CD4-positive, alpha-beta T cell treated with Interleukin-21 for 1 hour (primary cell): Measurements from ENCODE around the gene NT5C3A.
"Not testable (repeated sequence)": the region's sequence is repeated elsewhere in the genome, so short reads cannot be mapped to it uniquely, and the experiment has no call there.

ENCODE experiments used
- DNase-seq: peaks from one replicate; pipeline ENCODE4 v3.0.0-alpha.2; 2020

The NT5C3A gene

GRCh38 chr7:33039903-33040292 lies 22.7 kb downstream of the NT5C3A start:
- no peak for DNase-seq

GRCh38 chr7:33039257-33039902 lies 23.2 kb downstream of the NT5C3A start:
- DNase-seq = peak; percentile 37

DNA sequence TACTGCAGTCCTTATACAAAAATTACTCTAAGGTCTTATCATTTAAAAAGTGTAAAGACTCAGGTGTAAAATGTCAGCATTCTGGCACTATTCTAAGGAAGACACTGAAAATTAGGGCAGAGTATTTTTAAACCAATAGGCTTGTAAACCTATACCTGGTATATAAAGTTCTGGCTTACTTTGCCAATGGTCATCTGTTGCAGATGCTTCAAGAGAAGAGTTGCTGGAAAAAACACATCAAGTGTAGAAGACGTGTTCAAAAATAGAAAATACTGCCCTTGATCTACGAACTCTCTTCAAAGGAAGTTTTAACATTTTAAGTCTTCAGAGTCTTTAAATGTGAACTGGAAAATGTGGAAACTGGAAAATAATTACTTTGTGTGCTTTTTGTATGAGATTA lies 23.9 kb downstream of the NT5C3A start:
- no peak for DNase-seq

DNA sequence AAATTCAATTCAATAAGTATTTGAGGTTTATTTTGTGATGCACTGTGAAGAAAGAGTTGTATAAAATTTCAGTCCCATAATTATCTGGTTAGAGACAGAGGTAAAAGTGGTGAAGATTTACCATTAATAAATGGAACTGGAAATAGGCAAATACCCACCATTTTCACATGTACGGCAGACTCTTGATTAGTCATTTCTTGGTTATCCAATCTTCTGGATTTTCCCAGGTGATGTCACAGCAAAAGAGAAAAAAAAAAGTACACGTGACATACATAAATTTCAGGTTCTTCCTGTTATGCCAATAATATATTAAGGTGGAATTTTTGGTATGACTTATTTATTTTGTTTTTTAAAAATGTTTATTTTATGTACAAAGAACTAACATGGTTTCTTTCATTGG lies 26.8 kb downstream of the NT5C3A start:
- DNase-seq = no peak

DNA sequence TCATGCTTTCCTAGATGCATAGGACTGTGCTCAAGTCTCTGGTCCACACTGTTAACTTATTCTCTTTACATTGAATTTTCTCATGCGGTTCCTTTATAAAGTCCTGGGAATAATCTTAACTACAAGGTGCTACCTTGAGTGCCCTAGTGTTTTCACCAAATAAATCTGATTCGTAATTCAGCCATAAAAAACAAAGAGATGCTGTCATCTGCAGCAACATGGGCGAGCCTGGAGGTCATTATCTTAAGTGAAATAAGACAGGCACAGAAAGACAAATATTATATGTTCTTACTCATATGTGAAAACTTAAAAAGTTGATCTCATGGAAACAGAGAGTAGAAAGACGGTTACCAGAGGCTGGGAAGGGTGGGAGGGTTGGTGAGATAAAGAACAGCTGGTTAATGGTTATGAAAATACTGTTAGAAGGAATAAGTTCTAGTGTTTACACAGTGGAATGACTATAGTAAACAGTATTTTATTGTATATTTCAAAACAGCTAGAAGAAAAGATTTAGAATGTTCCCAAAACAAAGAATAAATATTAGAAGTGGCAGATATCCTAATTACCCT lies 38.3 kb downstream of the NT5C3A start:
- no peak for DNase-seq

DNA sequence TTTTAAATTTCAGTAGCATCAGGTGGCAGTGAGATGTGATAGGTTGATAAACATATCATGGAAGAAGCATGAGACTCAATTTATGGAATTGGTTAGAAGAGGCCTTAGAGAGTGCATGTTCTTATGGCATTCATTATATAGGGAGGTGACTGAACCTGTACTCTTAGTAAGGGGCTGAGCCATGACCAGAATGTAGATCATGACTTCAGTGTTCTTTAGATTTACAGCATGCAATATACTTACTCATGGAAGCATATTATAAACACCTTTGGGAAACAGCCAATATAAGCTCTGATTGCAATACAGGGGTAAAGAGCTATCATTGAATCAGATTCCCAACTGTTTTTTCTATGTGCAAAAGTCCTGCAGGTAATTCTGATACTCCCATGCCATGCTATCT lies 50.2 kb downstream of the NT5C3A start:
- DNase-seq = no peak

GRCh38 chr7:33009734-33010133 lies 52.8 kb downstream of the NT5C3A start:
- DNase-seq = no peak

GRCh38 chr7:33005690-33006089 lies 56.9 kb downstream of the NT5C3A start:
- DNase-seq = not testable (repeated sequence)

- not testable (repeated sequence) for DNase-seq
Observed at GRCh38 chr7:33005193-33005592, 57.4 kb downstream of the NT5C3A start.

DNA sequence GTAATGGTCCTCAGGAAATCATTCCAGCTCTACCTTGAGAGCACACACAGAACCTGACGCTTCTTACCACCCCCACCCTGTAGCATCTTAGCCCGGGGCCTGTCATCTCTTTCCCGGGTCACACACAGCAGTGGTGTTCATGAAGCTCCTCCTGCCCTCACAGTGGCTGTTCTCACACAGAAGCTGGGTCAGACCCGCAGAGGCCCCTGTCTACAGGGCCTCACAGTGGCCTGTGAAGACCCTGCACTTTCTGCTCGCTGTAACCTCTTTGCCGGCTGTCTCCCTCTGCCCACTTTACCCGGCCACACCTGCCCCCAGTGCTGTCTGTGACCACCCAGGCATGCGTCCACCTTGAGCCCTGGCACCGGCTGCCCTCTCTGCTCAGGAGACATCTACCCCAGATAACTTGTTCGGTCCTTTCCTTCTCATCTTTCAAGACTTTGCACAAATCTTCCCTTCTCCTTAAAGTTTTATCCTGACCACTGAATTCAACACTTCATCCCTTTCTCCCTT lies 58.4 kb downstream of the NT5C3A start:
- DNase-seq = not testable (repeated sequence)

- DNase-seq = not testable (repeated sequence)
Observed at GRCh38 chr7:33003111-33003510, 59.5 kb downstream of the NT5C3A start.

DNA sequence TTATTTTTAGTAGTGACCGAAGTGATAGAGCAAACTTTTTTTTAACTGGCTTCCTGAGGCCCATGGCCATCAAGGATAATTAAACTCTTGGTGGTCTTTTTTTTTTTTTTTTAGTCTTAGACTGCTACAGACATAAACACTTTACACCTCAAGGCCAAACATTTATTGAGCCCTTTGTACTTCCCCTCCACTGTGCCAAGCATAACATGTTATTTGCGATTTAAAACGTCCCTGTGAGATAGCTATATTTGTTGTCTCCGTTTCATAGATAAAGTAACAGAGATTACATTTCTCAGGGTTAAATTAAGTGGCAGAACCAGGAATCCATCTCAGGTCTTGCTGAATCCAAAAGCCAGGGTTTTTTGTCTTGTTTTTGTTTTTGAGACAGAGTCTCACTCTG lies 63.2 kb downstream of the NT5C3A start:
- not testable (repeated sequence) for DNase-seq

DNA sequence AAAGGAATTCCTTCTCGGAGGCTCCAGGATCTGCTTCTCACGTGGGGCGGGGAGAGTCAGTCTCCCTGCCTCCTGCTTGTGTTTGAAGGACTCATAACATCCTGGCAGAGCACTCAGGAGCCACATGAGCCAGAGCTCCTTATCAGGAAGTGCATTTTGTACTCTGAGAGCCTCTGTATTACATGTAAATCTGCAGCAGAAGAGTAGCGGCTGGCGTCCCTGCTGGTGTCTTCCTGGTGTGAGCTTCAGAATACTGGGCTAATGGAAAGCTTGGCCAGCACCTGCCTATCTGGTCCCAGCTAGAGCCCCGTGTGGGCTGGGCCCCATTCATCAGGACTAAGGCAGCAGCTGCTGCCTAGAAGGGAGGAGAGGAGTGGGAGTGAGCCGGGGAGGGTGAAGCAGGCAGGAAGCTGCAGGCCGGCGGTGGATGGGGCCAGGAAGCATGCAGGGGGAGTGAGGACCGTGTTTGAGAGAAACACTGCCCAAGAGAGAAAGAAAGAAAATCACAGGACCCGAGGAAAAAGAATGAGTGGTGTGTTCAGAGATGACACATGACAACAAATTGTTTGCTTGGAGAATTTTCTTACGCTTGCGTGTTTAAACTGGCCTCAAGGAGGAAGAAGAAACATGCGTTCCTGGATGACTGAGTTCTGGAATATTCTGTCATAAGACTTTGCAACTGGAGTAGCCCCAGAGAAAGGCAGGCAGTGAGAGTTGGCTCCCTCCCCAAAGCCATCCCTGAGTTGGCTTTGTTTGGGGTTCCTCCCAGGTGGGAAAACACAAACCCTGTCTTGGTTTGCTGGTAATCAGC lies 64.0 kb downstream of the NT5C3A start:
- DNase-seq = not testable (repeated sequence)

- not testable (repeated sequence) for DNase-seq
Observed at GRCh38 chr7:32997956-32998355, 64.6 kb downstream of the NT5C3A start.

- DNase-seq = not testable (repeated sequence)
Observed at GRCh38 chr7:32992750-32993149, 69.8 kb downstream of the NT5C3A start.

GRCh38 chr7:32991975-32992700 lies 70.4 kb downstream of the NT5C3A start:
- not testable (repeated sequence) for DNase-seq

GRCh38 chr7:32991068-32991585 lies 71.4 kb downstream of the NT5C3A start:
- not testable (repeated sequence) for DNase-seq

GRCh38 chr7:32988148-32988547 lies 74.4 kb downstream of the NT5C3A start:
- DNase-seq = not testable (repeated sequence)

- not testable (repeated sequence) for DNase-seq
Observed at GRCh38 chr7:32979902-32980301, 82.7 kb downstream of the NT5C3A start.

DNA sequence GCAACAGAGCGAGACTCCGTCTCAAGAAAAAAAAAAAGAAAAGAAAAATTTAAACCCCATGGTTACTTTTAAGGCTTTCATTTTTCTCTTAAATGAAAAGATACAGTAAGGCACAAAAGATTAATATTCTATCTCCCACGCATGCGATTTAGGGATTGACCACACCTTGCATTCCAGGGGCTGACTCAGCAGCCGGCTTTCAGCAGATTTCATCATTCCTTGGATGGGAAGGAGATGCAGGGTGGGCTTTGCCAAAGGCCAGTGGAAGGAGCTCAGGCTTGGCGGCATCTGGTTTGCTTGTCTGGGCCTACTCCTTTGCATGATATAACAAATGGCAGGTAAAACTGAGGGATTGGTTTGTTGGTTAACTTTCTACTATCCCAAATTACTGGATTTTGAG lies 83.3 kb downstream of the NT5C3A start:
- not testable (repeated sequence) for DNase-seq

- not testable (repeated sequence) for DNase-seq
Observed at GRCh38 chr7:32977159-32977558, 85.4 kb downstream of the NT5C3A start.

GRCh38 chr7:32971967-32972366 lies 90.6 kb downstream of the NT5C3A start:
- DNase-seq = not testable (repeated sequence)

- not testable (repeated sequence) for DNase-seq
Observed at GRCh38 chr7:32967268-32967582, 95.4 kb downstream of the NT5C3A start.
